Neural progenitor cell (in vitro differentiated cells): ENCODE results near the gene CD19.

ENCODE experiments used
- CTCF ChIP-seq: fragments of 200-600 bp; sonication (generic); IDR thresholded peaks from 2 replicates; pipeline ENCODE4 v1.5.1; 2017; ENCODE audit warnings: antibody characterized with exemption, mild to moderate bottlenecking
- EZH2 ChIP-seq: fragments of 200-600 bp; sonication (generic); IDR thresholded peaks from 2 replicates; pipeline ENCODE4 v1.6.1; 2017; ENCODE audit warnings: antibody characterized with exemption, mild to moderate bottlenecking, moderate library complexity

- no peak for TF ChIP-seq EZH2
- no peak for TF ChIP-seq CTCF
Measured at GRCh38 chr16:28905229-28905754, 26.5 kb upstream of the CD19 start.
